Suprapubic skin (tissue), 4 donors: ENCODE data around the gene LAMA5. TPM values are rescaled to one million over a fixed set of nuclear protein-coding genes. Genes with fewer than 3 reads are reported as not detected.

Experiments
- DNase-seq, 2 donors: peaks; one replicate each; pipeline ENCODE4 v3.0.0-alpha.2; 2019; ENCODE audit warnings: low spot score in 2 of 2
- H3K27ac ChIP-seq: fragments of 200-600 bp; sonication (generic); one replicate; pipeline ENCODE4 v1.5.1; 2019
- H3K27me3 ChIP-seq: fragments of 200-600 bp; sonication (generic); one replicate; pipeline ENCODE4 v1.5.1; 2019
- H3K36me3 ChIP-seq: fragments of 200-600 bp; sonication (generic); one replicate; pipeline ENCODE4 v1.5.1; 2019
- H3K4me1 ChIP-seq: fragments of 200-600 bp; sonication (generic); one replicate; pipeline ENCODE4 v1.5.1; 2019
- H3K4me3 ChIP-seq: fragments of 200-600 bp; sonication (generic); one replicate; pipeline ENCODE4 v1.5.1; 2019; ENCODE audit warnings: mild to moderate bottlenecking
- H3K9me3 ChIP-seq: fragments of 200-600 bp; sonication (generic); one replicate; pipeline ENCODE4 v1.5.1; 2019
- CTCF ChIP-seq, 2 donors: fragments of 200-600 bp in 1 of 2; fragments of 450-650 bp in 1 of 2; sonication (generic) in 1 of 2; IDR thresholded peaks; one replicate each; pipeline ENCODE4 v1.5.1; 2016 to 2019; ENCODE audit warnings: antibody characterized with exemption in 2 of 2, mild to moderate bottlenecking in 1 of 2, moderate library complexity in 1 of 2
- EP300 ChIP-seq: sonication (generic); formaldehyde crosslinking; IDR thresholded peaks from one replicate; pipeline ENCODE4 v1.6.1; 2017; ENCODE audit warnings: antibody characterized with exemption
- POLR2A ChIP-seq, 2 donors: fragments of 450-650 bp; IDR thresholded peaks; one replicate each; pipeline ENCODE4 v1.6.1; 2017; ENCODE audit warnings: antibody characterized with exemption in 2 of 2, mild to moderate bottlenecking in 2 of 2, moderate library complexity in 2 of 2
- POLR2AphosphoS5 ChIP-seq, 3 donors: sonication (generic); formaldehyde crosslinking; IDR thresholded peaks; one replicate each; pipeline ENCODE4 v1.6.1; 2017; ENCODE audit warnings: antibody characterized with exemption in 3 of 3
- WGBS: methylation state at CpG from one replicate; pipeline ENCODE4 v1.1.5; 2018; 5-methylcytosine and 5-hydroxymethylcytosine counted together
- total RNA-seq, 4 donors: library from RNA; depleted of rRNA; stranded (reverse); fragments of >200 nt; gene quantifications; one replicate each; pipeline ENCODE4 v1.1.0, GENCODE V29; 2016

Gene LAMA5
- total RNA-seq, 4 donors from 2014 or later, result 200 to 623 (median 316) TPM

DNA sequence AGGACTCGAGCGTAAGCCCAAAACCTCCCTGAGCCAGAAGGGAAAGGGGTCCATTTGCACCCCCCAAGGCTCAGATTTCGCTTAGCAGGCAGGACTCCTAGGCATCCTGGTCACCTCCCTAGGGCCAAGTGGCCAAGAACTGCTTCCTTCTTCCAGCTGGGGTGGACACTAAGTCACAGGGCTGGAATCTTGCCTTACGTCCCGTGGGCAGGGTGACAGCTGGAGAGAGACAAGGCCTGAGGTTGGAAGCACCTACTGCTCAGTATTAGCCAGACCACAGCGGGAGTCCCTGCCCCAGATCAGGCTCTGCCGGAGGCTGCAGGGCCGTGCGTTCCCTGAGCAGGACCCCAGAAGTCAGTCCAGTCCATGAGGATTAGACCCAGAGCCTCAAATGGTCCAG lies 19.7 kb downstream of the LAMA5 start:
- no peaks in the 10 kb centered on the region for H3K9me3 ChIP-seq
- WGBS, result 100% methylated on average over 1 of the region's 9 CpGs
- H3K4me3 ChIP-seq, result no peak overlapping the region
- no peak overlapping the region for H3K27ac ChIP-seq
- TF ChIP-seq POLR2AphosphoS5 (IDR thresholded peaks at IDR 0.05) (no peak), POLR2A (IDR thresholded peaks at IDR 0.05) (no peak), EP300 (no peak), CTCF (IDR thresholded peaks at IDR 0.05) (no peak)
- peaks cover 44% of the 10 kb centered on the region for H3K36me3 ChIP-seq
- no peaks in the 10 kb centered on the region for H3K27me3 ChIP-seq
- peaks cover 28% of the 10 kb centered on the region for H3K4me1 ChIP-seq
- no peak for DNase-seq

DNA sequence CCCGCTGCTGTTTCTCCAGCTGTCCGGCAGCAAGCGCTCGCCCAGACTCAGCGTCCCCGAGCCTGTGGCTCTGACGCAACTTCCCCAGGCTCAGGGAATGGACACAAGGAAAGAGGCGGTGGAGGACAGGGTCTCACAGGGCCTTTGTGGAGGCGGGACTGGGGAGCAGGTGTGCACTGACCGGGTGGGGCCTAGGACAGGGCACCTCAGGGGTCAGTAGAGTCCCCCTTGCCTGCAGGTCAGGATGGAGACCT lies 20.0 kb downstream of the LAMA5 start:
- 80% methylated on average over 1 of the region's 10 CpGs for WGBS
- DNase-seq, result no peak
- Histone ChIP-seq H3K27ac (no peak overlapping the region), H3K4me3 (no peak overlapping the region), H3K4me1 (peaks cover 24% of the 10 kb centered on the region), H3K27me3 (no peaks in the 10 kb centered on the region), H3K9me3 (no peaks in the 10 kb centered on the region), H3K36me3 (peaks cover 42% of the 10 kb centered on the region)
- TF ChIP-seq POLR2A (IDR thresholded peaks at IDR 0.05), result no peak
- no peak for TF ChIP-seq CTCF (IDR thresholded peaks at IDR 0.05)
- no peak for TF ChIP-seq EP300
- TF ChIP-seq POLR2AphosphoS5 (IDR thresholded peaks at IDR 0.05), result no peak

GRCh38 chr20:62346398-62347150 lies 20.5 kb downstream of the LAMA5 start:
- no peak overlapping the region for H3K27ac ChIP-seq
- no peaks in the 10 kb centered on the region for H3K9me3 ChIP-seq
- no peak for DNase-seq
- 72% methylated on average over 23 of the region's 34 CpGs for WGBS
- no peak for TF ChIP-seq POLR2A (IDR thresholded peaks at IDR 0.05)
- TF ChIP-seq CTCF (IDR thresholded peaks at IDR 0.05), result no peak
- TF ChIP-seq POLR2AphosphoS5 (IDR thresholded peaks at IDR 0.05), result no peak
- TF ChIP-seq EP300, result no peak
- H3K4me1 ChIP-seq, result peaks cover 19% of the 10 kb centered on the region
- no peak overlapping the region for H3K4me3 ChIP-seq
- H3K27me3 ChIP-seq, result no peaks in the 10 kb centered on the region
- H3K36me3 ChIP-seq, result peaks cover 37% of the 10 kb centered on the region

DNA sequence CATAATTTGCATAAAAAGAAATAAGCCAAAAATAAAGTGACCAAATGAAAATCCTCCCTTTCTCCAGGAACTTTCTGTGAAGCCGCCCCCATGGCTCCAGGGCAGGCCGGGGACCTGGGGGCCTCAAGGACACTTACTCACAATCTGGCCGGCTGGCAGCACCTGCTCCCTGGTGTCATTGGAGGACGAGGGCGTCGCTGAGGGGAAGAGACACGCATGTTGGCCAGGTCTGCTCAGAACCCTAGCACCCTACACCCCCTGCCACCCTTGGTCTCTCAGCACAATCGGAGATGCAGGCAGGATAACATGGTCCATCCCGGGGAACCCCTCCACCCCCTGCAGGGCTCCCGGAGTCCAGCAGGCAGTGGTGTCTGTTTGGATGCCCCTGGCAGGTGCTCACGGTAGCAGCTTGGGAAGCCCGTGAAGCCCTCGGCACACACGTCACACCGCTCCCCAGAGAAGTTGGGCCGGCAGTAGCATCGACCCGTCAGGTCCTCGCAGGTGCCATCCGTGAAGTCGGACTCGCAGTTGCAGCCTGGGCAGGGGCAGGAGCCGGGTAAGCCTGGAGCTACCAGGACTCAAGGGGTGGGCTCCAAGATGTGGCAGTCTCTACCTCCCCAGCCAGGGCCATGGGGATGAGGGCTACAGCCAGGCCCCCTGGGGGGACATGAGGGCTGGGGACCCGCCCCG lies 21.3 kb downstream of the LAMA5 start:
- Histone ChIP-seq H3K27ac (no peak overlapping the region), H3K27me3 (no peaks in the 10 kb centered on the region), H3K36me3 (peaks cover 38% of the 10 kb centered on the region), H3K4me1 (peaks cover 11% of the 10 kb centered on the region), H3K4me3 (no peak overlapping the region), H3K9me3 (no peaks in the 10 kb centered on the region)
- DNase-seq, result no peak
- 94% methylated on average over 7 of the region's 25 CpGs for WGBS
- TF ChIP-seq POLR2A (IDR thresholded peaks at IDR 0.05) (no peak), POLR2AphosphoS5 (IDR thresholded peaks at IDR 0.05) (no peak), CTCF (IDR thresholded peaks at IDR 0.05) (no peak), EP300 (no peak)

DNA sequence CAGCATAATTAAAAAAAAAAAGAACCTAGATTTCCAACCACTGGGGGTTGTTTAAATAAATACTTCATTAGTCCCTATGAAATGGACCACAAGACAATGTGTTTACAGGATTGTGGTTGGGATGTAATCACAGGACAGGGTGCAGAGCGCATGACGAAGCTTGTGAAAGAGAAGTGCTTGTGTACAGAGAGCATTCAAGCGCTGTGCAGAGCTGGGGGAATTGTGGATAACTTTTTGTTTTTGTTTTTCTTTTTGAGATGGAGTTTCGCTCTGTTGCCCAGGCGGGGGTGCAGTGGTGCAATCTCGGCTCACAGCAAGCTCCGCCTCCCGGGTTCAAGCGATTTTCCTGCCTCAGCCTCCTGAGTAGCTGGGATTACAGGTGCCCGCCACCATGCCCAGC lies 22.3 kb downstream of the LAMA5 start:
- 87% methylated on average over 10 of the region's 10 CpGs for WGBS
- H3K4me3 ChIP-seq, result no peak overlapping the region
- TF ChIP-seq POLR2A (IDR thresholded peaks at IDR 0.05) (no peak), POLR2AphosphoS5 (IDR thresholded peaks at IDR 0.05) (no peak), CTCF (IDR thresholded peaks at IDR 0.05) (no peak)
- H3K27ac ChIP-seq, result no peak overlapping the region
- DNase-seq, result no peak
- no peaks in the 10 kb centered on the region for H3K9me3 ChIP-seq
- peaks cover under 1% of the 10 kb centered on the region for H3K4me1 ChIP-seq
- no peaks in the 10 kb centered on the region for H3K27me3 ChIP-seq
- peaks cover 47% of the 10 kb centered on the region for H3K36me3 ChIP-seq
